ENCODE results near the gene MAPKAPK5.
"Not testable (repeated sequence)": the region's sequence is repeated elsewhere in the genome, so short reads cannot be mapped to it uniquely, and the experiment has no call there.

Gene MAPKAPK5, protein sequence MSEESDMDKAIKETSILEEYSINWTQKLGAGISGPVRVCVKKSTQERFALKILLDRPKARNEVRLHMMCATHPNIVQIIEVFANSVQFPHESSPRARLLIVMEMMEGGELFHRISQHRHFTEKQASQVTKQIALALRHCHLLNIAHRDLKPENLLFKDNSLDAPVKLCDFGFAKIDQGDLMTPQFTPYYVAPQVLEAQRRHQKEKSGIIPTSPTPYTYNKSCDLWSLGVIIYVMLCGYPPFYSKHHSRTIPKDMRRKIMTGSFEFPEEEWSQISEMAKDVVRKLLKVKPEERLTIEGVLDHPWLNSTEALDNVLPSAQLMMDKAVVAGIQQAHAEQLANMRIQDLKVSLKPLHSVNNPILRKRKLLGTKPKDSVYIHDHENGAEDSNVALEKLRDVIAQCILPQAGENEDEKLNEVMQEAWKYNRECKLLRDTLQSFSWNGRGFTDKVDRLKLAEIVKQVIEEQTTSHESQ

GRCh38 chr12:111841750-111842555 lies at the start of gene MAPKAPK5:
Gene MAPKAPK5 (plus strand): TSS chr12:111842228. CDS start chr12:111842734, 506 bp downstream.
- DNase-seq (ENCODE audit: low read depth, low spot score): peak; percentile 93

DNA sequence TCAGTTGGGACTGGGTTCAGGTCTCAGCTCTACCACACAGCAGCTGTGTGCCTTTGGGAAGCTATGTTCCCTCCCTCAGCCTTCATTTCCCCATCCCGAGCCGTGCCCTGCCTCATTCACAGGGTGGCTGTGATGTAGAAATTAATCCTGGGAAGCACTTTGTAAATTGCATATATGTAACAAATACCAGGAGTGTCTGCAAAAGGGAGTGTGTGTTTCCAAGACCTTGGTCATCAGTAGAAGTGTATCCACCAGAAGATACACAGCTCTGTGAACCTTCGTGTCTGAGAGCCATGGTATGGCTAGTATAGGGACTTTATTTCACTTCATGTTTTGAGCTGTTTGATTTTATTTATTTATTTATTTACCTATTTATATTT lies 49.2 kb upstream of the MAPKAPK5 start:
- no peak for DNase-seq (ENCODE audit: low read depth, low spot score)

GRCh38 chr12:111798182-111798581 lies 43.8 kb upstream of the MAPKAPK5 start:
- no peak for DNase-seq (ENCODE audit: low read depth, low spot score)

DNA sequence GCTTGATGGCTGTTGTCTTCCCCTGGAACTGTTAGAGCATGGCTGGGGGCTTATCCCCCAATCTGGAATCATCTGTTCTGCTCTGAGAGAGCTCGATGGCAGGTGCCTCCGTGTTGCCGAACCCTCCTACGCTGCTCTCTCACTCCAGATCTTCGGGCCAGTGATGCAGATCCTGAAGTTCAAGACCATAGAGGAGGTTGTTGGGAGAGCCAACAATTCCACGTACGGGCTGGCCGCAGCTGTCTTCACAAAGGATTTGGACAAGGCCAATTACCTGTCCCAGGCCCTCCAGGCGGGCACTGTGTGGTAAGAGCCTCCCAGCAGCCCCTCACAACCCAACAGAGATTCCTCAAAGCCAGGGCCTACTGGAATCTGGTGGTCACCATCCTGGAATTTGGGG lies 42.3 kb upstream of the MAPKAPK5 start:
- DNase-seq (ENCODE audit: low read depth, low spot score): no peak

- no peak for DNase-seq (ENCODE audit: low read depth, low spot score)
These were observed 38.9 kb upstream of the MAPKAPK5 start for GRCh38 chr12:111803038-111803626.

DNA sequence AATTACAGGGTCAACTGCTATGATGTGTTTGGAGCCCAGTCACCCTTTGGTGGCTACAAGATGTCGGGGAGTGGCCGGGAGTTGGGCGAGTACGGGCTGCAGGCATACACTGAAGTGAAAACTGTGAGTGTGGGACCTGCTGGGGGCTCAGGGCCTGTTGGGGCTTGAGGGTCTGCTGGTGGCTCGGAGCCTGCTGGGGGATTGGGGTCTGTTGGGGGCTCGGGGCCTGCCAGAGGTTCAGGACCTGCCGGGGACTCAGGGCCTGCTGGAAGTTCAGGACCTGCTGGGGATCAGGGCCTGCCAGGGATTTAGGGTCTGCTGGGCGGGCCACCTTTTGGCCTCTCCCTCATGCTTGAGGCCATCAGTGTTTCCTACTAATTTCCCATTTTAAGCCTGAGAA lies 38.2 kb upstream of the MAPKAPK5 start:
- DNase-seq (ENCODE audit: low read depth, low spot score): no peak

DNA sequence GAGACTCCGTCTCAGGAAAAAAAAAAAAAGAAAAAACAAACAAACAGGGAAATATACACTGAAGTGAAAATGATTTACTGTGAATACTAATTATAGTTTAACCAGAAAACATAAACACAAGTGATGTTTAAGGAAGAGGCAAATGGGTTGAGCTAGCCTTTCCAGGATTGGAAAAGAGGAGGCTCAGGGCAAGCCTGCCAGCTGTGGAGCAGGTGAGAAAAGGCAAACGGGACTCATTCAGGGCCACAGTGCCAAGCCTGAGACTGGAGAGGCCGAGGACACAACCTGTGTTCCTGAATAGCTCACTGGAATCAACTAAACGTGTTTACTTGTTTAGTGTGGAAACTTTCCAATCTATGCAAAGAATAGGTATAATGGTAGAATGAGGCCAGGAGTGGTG lies 35.7 kb upstream of the MAPKAPK5 start:
- DNase-seq (ENCODE audit: low read depth, low spot score): no peak

- no peak for DNase-seq (ENCODE audit: low read depth, low spot score)
These were observed 34.8 kb upstream of the MAPKAPK5 start for GRCh38 chr12:111807232-111807631.

- peak; percentile 30 for DNase-seq (ENCODE audit: low read depth, low spot score)
These were observed 28.9 kb upstream of the MAPKAPK5 start for GRCh38 chr12:111812881-111813741.

GRCh38 chr12:111816065-111816615 lies 25.9 kb upstream of the MAPKAPK5 start:
- no peak for DNase-seq (ENCODE audit: low read depth, low spot score)

- not testable (repeated sequence) for DNase-seq (ENCODE audit: low read depth, low spot score)
These were observed 25.1 kb upstream of the MAPKAPK5 start for GRCh38 chr12:111816898-111817297.

- no peak for DNase-seq (ENCODE audit: low read depth, low spot score)
These were observed 23.7 kb upstream of the MAPKAPK5 start for GRCh38 chr12:111818340-111818739.

GRCh38 chr12:111819191-111820158 lies 22.6 kb upstream of the MAPKAPK5 start:
- no peak for DNase-seq (ENCODE audit: low read depth, low spot score)

DNA sequence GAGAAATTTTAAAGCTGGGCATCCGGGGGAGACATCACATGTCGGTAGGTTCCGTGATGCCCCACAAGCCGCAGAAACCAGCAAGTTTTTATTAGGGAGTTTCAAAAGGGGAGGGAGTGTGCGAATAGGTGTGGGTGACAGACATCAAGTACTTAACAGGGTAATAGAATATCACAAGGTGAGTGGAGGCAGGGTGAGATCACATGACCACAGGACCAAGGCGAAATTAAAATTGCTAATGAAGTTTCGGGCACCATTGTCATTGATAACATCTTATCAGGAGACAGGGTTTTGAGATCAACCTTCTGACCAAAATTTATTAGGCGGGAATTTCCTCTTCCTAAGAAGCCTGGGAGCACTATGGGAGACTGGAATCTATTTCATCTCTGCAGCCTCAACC lies 21.2 kb upstream of the MAPKAPK5 start:
- not testable (repeated sequence) for DNase-seq (ENCODE audit: low read depth, low spot score)

- no peak for DNase-seq (ENCODE audit: low read depth, low spot score)
These were observed 19.1 kb upstream of the MAPKAPK5 start for GRCh38 chr12:111822886-111823285.

DNA sequence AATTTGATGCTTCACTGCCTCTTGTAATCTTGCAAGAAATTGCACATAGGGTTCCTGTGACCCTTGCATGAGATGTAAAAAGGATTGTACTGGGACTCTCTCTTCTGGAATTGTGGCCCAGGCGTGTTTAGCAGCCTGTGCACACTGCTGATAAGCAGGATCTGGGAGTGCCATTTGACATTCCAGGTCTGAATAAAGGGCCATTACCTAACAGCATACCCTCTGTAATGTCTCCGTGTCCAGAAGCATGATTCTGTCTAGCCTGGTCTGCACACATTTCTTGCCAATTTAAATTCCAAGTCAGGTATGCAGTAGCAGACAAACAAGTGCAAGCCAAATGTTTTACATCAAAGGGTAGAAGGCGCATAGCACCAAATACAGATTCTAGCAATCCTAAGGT lies 18.1 kb upstream of the MAPKAPK5 start:
- DNase-seq (ENCODE audit: low read depth, low spot score): no peak

DNA sequence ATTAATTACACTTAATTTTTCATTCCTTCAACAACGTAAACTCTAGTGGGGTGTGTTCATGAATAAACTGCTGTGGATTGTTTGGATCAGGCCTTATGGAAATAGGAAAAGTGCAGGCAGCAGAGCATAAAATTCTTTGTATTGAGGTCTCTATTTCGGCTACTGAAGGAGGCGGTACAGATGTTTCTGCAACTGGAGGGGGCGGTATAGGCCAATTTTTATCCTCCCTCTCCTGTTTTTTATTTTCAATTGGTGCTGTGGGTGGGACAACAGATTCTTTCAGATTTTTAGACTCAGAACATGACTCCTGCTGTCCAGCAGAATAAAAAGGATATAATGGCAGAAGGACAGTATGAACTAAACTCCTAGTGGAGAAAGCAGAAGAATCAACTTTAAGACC lies 17.7 kb upstream of the MAPKAPK5 start:
- DNase-seq (ENCODE audit: low read depth, low spot score): not testable (repeated sequence)

- DNase-seq (ENCODE audit: low read depth, low spot score): no peak
These were observed 16.5 kb upstream of the MAPKAPK5 start for GRCh38 chr12:111825509-111825908.

- DNase-seq (ENCODE audit: low read depth, low spot score): no peak
These were observed 15.7 kb upstream of the MAPKAPK5 start for GRCh38 chr12:111826316-111826715.

GRCh38 chr12:111826992-111827391 lies 15.0 kb upstream of the MAPKAPK5 start:
- DNase-seq (ENCODE audit: low read depth, low spot score): no peak
